ENCODE data around the gene CTTNBP2. TPM values are rescaled to one million over a fixed set of nuclear protein-coding genes. Genes with fewer than 3 reads are reported as not detected.
A peak's percentile ranks its signal among the peaks of the same experiment; 100 is the strongest.

CTTNBP2 gene
- polyA plus RNA-seq, 2 of the 4 experiments (the other 2 are of a cell fraction), result 0.18 to 0.25 TPM

- CTCF ChIA-PET, result interaction anchor here (1.4 kb wide), 1 partner anchor 9 kb away, joined by 4 read pairs; no protein-coding TSS in a partner anchor
- WGBS (ENCODE audit: missing lambda C conversion rate), result 3% methylated on average over 3 of the region's 3 CpGs
- TF ChIP-seq FOSL2 (IDR thresholded peaks at IDR 0.05), result no peak
- TF ChIP-seq FOSL2 (CRISPR knock-in tag; IDR thresholded peaks at IDR 0.05), result no peak
- no peak for TF ChIP-seq POLR2A (IDR thresholded peaks at IDR 0.05; ENCODE audit: low read length)
- no peak for TF ChIP-seq MAX (IDR thresholded peaks at IDR 0.05)
- no peak for TF ChIP-seq BCL3 (IDR thresholded peaks at IDR 0.05)
- no peak for TF ChIP-seq PBX3 (IDR thresholded peaks at IDR 0.05)
- no peak for TF ChIP-seq ZSCAN20 (CRISPR knock-in tag; IDR thresholded peaks at IDR 0.05)
- TF ChIP-seq CHD2 (IDR thresholded peaks at IDR 0.05; ENCODE audit: low read length, partially characterized antibody), result no peak
- no peak for TF ChIP-seq SREBF2 (IDR thresholded peaks at IDR 0.05)
- TF ChIP-seq MAZ (IDR thresholded peaks at IDR 0.05; ENCODE audit: borderline replicate concordance, low read depth, low read length), result no peak
- no peak for TF ChIP-seq ZNF302 (CRISPR knock-in tag; IDR thresholded peaks at IDR 0.05)
- no peak for ATAC-seq
- Histone ChIP-seq H3K4me3 (no peak overlapping the region), H3K4me1 (no peaks in the 10 kb centered on the region), H3K27ac (no peak overlapping the region), H3K4me2 (no peak overlapping the region), H3K9me3 (no peaks in the 10 kb centered on the region)
- FAIRE-seq, result no peak
- DNase-seq (ENCODE audit: low read depth in 1 of 2, low spot score in 1 of 2), result no peak
- POLR2A ChIA-PET, result no interaction called here
Observed at GRCh38 chr7:117862378-117862777, 10.9 kb downstream of the CTTNBP2 start.

- no peaks in the 10 kb centered on the region for H3K9me3 ChIP-seq
- no peak overlapping the region for H3K27ac ChIP-seq
- FAIRE-seq (no peak), DNase-seq (ENCODE audit: low read depth in 1 of 2, low spot score in 1 of 2) (no peak), ATAC-seq (no peak)
- ChIA-PET CTCF (no interaction called here), POLR2A (no interaction called here)
- H3K4me3 ChIP-seq, result no peak overlapping the region
- H3K4me1 ChIP-seq, result no peaks in the 10 kb centered on the region
- H3K4me2 ChIP-seq, result no peak overlapping the region
- TF ChIP-seq CTCF (IDR thresholded peaks at IDR 0.05), result no peak
- no peak for TF ChIP-seq POLR2AphosphoS2 (conservative IDR thresholded peaks at IDR 0.05; ENCODE audit: low read length)
- TF ChIP-seq MAFK (IDR thresholded peaks at IDR 0.05; ENCODE audit: partially characterized antibody), result peak; percentile 65
- TF ChIP-seq CBX2 (IDR thresholded peaks at IDR 0.05; ENCODE audit: borderline replicate concordance, low read depth), result no peak
- no peak for TF ChIP-seq TFCP2L1 (CRISPR knock-in tag; IDR thresholded peaks at IDR 0.05)
- no peak for TF ChIP-seq ESRRA (IDR thresholded peaks at IDR 0.05; ENCODE audit: borderline replicate concordance, low read length)
- no peak for TF ChIP-seq RNF2 (IDR thresholded peaks at IDR 0.05; ENCODE audit: borderline replicate concordance, low read depth)
- 62% methylated on average over 4 of the region's 4 CpGs for WGBS (ENCODE audit: missing lambda C conversion rate)
Observed at GRCh38 chr7:117859246-117859812, 13.9 kb downstream of the CTTNBP2 start.

GRCh38 chr7:117858712-117859111 is 14.5 kb downstream of the CTTNBP2 start:
- WGBS (ENCODE audit: missing lambda C conversion rate), result 18% methylated on average over 3 of the region's 3 CpGs
- Histone ChIP-seq H3K4me3 (no peak overlapping the region), H3K27ac (no peak overlapping the region), H3K4me2 (no peak overlapping the region), H3K4me1 (no peaks in the 10 kb centered on the region), H3K9me3 (no peaks in the 10 kb centered on the region)
- ATAC-seq, result no peak
- ChIA-PET CTCF (no interaction called here), POLR2A (no interaction called here)
- no peak for DNase-seq (ENCODE audit: low read depth in 1 of 2, low spot score in 1 of 2)
- TF ChIP-seq HOXB5 (CRISPR knock-in tag; IDR thresholded peaks at IDR 0.05) (no peak), MAFK (IDR thresholded peaks at IDR 0.05; ENCODE audit: partially characterized antibody) (peak; percentile 95)
- FAIRE-seq, result no peak

All from A549 (cell line).